Measurements from ENCODE around the gene GRAMD2A. TPM values are rescaled to one million over a fixed set of nuclear protein-coding genes. Genes with fewer than 3 reads are reported as not detected.

GRAMD2A gene
- total RNA-seq, 1 donor from 2014 or later, result not detected

DNA sequence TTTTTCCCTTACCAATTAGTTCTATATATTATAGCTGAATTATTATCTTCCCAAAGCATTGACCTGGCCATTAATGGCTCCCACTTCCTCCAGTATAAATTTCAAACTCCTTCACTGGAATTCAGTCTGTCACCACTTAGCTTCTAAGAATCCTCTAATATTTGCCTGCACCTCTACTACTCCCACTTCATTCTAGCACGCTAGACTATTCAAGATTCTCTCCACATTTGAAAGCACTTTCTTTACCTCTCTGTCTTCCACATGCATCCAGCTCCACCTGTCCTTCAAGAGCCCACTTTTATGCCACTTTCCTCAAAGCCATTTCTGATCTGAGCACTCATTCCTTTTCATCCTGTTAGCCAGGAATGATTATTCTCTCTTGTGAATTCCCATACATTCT, 64.4 kb downstream of the GRAMD2A start:
- Mint-ChIP-seq H3K4me1 (ENCODE audit: unreplicated experiment) (no peaks in the 10 kb centered on the region), H3K36me3 (ENCODE audit: unreplicated experiment) (no peaks in the 10 kb centered on the region), H3K4me3 (ENCODE audit: unreplicated experiment) (no peak overlapping the region), H3K9me3 (ENCODE audit: unreplicated experiment) (no peaks in the 10 kb centered on the region), H3K27ac (ENCODE audit: unreplicated experiment) (no peak overlapping the region), H3K27me3 (ENCODE audit: unreplicated experiment) (no peaks in the 10 kb centered on the region)
- TF ChIP-seq, protein P1, sequence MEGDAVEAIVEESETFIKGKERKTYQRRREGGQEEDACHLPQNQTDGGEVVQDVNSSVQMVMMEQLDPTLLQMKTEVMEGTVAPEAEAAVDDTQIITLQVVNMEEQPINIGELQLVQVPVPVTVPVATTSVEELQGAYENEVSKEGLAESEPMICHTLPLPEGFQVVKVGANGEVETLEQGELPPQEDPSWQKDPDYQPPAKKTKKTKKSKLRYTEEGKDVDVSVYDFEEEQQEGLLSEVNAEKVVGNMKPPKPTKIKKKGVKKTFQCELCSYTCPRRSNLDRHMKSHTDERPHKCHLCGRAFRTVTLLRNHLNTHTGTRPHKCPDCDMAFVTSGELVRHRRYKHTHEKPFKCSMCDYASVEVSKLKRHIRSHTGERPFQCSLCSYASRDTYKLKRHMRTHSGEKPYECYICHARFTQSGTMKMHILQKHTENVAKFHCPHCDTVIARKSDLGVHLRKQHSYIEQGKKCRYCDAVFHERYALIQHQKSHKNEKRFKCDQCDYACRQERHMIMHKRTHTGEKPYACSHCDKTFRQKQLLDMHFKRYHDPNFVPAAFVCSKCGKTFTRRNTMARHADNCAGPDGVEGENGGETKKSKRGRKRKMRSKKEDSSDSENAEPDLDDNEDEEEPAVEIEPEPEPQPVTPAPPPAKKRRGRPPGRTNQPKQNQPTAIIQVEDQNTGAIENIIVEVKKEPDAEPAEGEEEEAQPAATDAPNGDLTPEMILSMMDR (IDR thresholded peaks at IDR 0.05), result no peak
- DNase-seq (ENCODE audit: extremely low spot score, unreplicated experiment), result no peak

- H3K27me3 Mint-ChIP-seq (ENCODE audit: unreplicated experiment), result no peaks in the 10 kb centered on the region
- H3K27ac Mint-ChIP-seq (ENCODE audit: unreplicated experiment), result no peak overlapping the region
- H3K4me3 Mint-ChIP-seq (ENCODE audit: unreplicated experiment), result no peak overlapping the region
- no peaks in the 10 kb centered on the region for H3K9me3 Mint-ChIP-seq (ENCODE audit: unreplicated experiment)
- no peaks in the 10 kb centered on the region for H3K36me3 Mint-ChIP-seq (ENCODE audit: unreplicated experiment)
- TF ChIP-seq, protein P1 (IDR thresholded peaks at IDR 0.05), result no peak
- DNase-seq (ENCODE audit: extremely low spot score, unreplicated experiment), result no peak
- no peaks in the 10 kb centered on the region for H3K4me1 Mint-ChIP-seq (ENCODE audit: unreplicated experiment)
These were observed 65.7 kb downstream of the GRAMD2A start for GRCh38 chr15:72131922-72132321.

DNA sequence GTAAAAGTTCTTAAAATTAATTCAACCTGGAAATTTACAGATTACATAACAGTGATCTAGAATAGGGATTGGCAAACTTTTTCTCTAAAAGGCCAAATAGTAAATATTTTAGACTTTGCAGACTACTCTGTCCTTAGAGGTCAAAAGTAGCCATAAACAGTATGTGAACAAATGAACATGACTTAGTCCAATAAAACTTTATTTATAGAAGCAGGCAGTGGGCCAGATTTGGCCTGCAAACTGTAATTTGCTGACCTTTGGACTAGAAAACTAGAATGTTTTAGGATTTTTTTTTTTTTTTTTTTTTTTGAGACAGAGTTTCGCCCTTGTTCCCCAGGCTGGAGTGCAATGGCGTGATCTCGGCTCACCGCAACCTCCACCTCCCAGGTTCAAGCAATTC, 67.3 kb downstream of the GRAMD2A start:
- DNase-seq (ENCODE audit: extremely low spot score, unreplicated experiment), result no peak
- TF ChIP-seq, protein P1 (IDR thresholded peaks at IDR 0.05), result no peak
- no peak overlapping the region for H3K27ac Mint-ChIP-seq (ENCODE audit: unreplicated experiment)
- H3K36me3 Mint-ChIP-seq (ENCODE audit: unreplicated experiment), result no peaks in the 10 kb centered on the region
- H3K9me3 Mint-ChIP-seq (ENCODE audit: unreplicated experiment), result no peaks in the 10 kb centered on the region
- H3K4me1 Mint-ChIP-seq (ENCODE audit: unreplicated experiment), result no peaks in the 10 kb centered on the region
- H3K4me3 Mint-ChIP-seq (ENCODE audit: unreplicated experiment), result no peak overlapping the region
- H3K27me3 Mint-ChIP-seq (ENCODE audit: unreplicated experiment), result no peaks in the 10 kb centered on the region

DNA sequence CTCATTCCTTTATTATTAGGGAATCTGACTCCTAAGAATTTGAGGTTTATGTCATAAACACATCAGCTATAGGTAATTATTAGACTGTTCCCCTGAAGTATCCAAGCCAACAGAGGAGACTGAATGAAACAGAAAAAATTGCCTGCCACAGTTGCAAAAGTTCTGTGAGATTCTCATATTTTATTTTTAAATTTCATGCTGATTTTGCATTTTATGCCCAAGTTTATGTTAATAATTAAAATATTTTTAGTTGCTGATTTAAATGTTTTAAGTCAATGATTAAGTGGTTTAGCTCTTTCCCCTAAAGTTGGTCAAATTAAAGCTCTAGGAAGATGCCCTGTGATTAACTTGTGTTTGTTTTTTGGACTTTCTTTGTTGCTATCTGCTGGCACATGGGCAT, 69.2 kb downstream of the GRAMD2A start:
- no peaks in the 10 kb centered on the region for H3K4me1 Mint-ChIP-seq (ENCODE audit: unreplicated experiment)
- DNase-seq (ENCODE audit: extremely low spot score, unreplicated experiment), result no peak
- no peak overlapping the region for H3K4me3 Mint-ChIP-seq (ENCODE audit: unreplicated experiment)
- H3K36me3 Mint-ChIP-seq (ENCODE audit: unreplicated experiment), result no peaks in the 10 kb centered on the region
- H3K27ac Mint-ChIP-seq (ENCODE audit: unreplicated experiment), result no peak overlapping the region
- no peaks in the 10 kb centered on the region for H3K9me3 Mint-ChIP-seq (ENCODE audit: unreplicated experiment)
- no peaks in the 10 kb centered on the region for H3K27me3 Mint-ChIP-seq (ENCODE audit: unreplicated experiment)
- TF ChIP-seq, protein P1 (IDR thresholded peaks at IDR 0.05), result no peak

DNA sequence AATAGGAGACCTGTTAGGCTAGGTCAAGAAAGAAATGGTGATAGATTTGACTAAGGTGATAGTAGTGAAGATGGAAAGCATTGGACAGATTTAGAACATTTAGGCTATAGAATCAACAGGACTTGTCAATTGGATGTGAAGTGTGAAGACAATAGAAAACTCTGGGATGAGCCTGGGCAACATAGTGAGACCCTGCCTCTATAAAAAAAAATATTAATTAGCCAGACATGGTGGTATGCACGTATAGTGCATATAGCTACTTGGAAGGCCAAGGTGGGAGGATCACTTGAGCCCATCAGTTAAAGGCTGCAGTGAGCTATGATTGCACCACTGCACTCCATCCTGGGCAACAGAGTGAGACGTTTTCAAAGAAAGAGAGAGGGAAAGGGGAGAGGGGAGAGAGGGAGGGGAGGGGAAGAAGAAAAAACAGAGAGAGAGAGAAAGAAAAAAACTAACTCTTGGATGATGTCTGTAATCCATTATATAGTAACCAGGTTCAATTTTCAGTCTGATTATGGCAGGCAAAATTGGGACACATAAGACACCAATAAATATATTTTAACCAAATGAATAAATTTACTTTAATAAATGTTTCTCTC, 69.8 kb downstream of the GRAMD2A start:
- Mint-ChIP-seq H3K27me3 (ENCODE audit: unreplicated experiment) (no peaks in the 10 kb centered on the region), H3K36me3 (ENCODE audit: unreplicated experiment) (no peaks in the 10 kb centered on the region), H3K4me3 (ENCODE audit: unreplicated experiment) (no peak overlapping the region), H3K4me1 (ENCODE audit: unreplicated experiment) (no peaks in the 10 kb centered on the region), H3K9me3 (ENCODE audit: unreplicated experiment) (no peaks in the 10 kb centered on the region), H3K27ac (ENCODE audit: unreplicated experiment) (no peak overlapping the region)
- TF ChIP-seq, protein P1 (IDR thresholded peaks at IDR 0.05), result no peak
- no peak for DNase-seq (ENCODE audit: extremely low spot score, unreplicated experiment)

Data from osteocyte (in vitro differentiated cells).